UCSD-AML1 (cell line): Measurements from ENCODE around the gene LRP1-AS.
A peak's percentile ranks its signal among the peaks of the same experiment; 100 is the strongest.

Experiments
- DNase-seq: peaks from one replicate; lab custom pipeline; 2025; ENCODE audit not compliant: unreplicated experiment; lab: John Stamatoyannopoulos, UW

LRP1-AS gene

DNA sequence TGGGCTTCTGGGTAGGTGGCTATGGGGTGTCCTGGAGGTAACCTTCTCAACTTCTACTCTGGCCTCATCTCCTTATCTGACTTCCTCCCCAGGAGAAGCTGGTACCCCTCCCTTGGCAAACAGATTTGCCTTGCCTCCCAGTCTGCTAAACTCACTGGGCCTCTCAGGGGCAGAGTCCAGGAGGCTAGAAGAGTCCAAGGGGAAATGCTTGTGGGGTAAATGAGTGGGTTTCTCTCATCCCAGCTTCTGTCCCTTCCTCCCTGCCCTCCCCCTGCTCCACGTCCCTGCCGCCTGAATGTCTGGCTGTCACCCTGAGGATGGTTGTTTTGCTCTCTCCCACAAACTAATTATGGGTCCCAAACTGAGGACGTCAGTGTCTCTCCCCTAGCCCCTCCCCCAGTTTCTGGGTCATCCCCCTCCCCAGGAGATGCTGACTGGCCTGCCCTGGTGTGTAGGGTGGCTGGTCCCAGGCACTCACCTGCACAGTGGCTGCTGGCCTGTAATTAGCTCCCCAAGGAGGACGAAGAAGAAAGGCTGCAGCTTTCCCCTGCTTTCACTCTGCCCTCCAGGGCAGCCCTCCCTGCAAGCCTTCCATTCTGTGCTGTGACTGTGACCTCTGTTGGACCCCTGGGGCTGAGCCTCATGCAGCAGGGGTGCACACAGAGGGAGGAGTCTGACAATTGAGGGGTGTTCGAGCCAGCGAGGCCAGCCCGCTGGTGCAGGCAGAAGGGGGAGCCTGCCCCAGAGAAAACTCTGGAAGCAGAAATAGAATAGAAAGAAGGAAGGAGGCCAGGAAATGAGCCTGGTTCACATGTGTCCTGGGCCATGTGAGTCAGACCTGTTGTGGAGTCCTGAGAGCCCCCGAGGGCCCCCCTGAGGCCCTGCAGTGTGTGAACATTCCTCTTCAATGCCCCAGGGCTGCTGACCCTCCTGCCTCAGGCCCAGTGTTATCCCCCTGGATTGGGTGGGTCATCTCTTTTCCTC is at the start of gene LRP1-AS:
Gene LRP1-AS (minus strand): TSS at position 659 of the 984 bp plus-strand sequence.
- no peak for DNase-seq

DNA sequence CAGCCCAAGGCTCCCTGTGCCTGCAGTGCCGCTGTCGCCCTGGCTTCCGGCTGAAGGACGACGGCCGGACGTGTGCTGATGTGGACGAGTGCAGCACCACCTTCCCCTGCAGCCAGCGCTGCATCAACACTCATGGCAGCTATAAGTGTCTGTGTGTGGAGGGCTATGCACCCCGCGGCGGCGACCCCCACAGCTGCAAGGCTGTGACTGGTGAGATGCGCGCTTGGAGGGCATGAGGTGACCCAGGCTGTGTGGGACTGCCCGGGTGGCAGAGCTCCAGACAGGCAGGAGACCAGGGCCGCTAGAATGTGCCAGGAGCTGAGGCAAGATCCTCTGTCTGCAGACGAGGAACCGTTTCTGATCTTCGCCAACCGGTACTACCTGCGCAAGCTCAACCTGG is 49.5 kb upstream of the LRP1-AS start:
- peak; percentile 24 for DNase-seq

DNA sequence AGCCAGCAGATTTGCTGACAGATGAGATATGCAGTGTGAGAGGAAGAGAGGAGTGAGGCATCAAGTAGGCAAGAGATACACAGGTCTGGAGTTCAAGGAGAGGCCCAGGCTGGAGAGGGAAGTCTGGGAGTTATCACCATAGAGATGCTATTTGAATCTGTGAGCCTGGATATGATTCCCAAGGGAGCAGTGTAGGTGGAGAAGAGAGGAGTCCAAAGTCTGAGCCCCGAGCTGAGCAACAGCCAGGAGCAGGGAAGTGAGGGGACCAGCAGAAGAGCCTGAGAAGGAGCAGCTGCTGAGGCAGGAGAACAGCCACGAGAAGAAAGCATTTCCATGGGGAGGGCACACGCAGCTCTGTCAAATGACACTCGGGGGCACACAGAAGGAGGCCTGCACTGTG is 49.0 kb upstream of the LRP1-AS start:
- DNase-seq = no peak

DNA sequence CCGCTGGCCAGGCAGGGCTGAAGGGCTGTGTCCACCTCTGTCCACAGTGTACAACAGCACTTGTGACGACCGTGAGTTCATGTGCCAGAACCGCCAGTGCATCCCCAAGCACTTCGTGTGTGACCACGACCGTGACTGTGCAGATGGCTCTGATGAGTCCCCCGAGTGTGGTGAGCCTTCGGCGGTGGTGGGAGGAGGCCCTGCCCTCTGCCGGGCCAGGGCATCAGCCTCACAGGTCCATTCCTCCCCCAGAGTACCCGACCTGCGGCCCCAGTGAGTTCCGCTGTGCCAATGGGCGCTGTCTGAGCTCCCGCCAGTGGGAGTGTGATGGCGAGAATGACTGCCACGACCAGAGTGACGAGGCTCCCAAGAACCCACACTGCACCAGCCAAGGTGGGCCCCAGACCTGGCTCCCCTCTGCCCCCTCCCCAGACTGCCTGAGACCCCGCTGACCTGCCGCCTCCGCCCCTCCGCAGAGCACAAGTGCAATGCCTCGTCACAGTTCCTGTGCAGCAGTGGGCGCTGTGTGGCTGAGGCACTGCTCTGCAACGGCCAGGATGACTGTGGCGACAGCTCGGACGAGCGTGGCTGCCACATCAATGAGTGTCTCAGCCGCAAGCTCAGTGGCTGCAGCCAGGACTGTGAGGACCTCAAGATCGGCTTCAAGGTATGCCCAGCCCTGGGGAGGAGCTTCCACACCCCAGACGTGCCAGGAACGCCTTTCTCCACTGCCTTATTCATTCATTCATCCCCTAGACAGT is 48.4 kb upstream of the LRP1-AS start:
- DNase-seq = peak; percentile 61

DNA sequence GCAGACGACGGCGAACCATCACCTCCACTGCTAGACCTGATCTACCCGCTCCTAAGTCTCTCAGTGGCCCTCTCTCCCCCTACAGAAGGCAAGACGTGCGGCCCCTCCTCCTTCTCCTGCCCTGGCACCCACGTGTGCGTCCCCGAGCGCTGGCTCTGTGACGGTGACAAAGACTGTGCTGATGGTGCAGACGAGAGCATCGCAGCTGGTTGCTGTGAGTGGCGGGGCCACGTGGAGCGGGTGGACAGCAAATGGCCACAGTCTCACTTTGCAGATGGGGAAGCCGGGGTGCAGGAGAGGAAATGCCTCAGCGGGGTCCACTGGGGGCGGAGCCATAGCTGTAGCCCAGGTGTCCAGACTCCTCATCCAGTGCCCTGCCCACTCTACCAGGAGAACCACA is 47.8 kb upstream of the LRP1-AS start:
- no peak for DNase-seq

DNA sequence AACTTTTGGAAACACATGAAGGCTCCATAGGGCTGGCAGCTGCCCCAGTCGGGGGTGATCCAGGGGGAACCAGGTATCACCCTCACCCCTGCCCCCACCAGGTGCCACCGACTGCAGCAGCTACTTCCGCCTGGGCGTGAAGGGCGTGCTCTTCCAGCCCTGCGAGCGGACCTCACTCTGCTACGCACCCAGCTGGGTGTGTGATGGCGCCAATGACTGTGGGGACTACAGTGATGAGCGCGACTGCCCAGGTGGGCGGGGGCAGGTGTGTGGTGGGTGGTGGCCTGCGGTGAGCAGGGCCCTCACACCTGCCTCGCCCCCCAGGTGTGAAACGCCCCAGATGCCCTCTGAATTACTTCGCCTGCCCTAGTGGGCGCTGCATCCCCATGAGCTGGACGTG is 46.8 kb upstream of the LRP1-AS start:
- no peak for DNase-seq

DNA sequence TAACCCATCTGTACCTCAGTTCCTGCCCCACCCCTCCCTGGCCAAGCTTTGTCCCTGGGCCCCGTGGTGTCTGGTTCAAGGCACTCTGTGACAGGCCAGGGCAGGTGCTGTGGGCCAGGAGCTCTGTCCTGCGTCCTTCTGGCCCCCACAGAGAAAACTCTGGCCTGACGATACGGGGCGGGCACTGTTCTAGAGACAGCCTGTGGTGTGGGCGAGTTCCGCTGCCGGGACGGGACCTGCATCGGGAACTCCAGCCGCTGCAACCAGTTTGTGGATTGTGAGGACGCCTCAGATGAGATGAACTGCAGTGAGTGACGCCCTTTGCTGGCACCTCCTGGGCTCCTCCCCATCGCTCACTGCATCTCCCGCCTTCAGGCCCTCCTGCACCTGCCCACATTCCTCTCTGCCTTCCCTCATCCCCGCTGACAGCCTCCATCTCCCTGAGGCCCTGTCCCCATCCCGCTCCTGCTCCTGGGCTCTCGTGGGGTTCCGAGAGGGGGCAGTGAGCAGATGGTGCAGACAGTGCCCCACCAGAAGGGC is 46.4 kb upstream of the LRP1-AS start:
- DNase-seq = no peak

DNA sequence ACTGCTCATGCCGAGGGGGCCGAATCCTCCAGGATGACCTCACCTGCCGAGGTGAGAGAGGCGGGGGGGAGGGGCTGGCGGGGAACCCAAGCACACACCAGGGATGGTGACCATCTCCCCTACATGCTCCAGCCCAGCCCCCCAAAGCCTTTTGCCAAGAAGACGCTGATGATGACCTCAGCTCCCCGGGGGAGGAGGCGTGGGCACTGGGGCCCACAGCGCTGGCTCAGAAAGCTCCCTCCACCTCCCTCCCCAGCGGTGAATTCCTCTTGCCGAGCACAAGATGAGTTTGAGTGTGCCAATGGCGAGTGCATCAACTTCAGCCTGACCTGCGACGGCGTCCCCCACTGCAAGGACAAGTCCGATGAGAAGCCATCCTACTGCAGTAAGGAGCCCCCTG is 45.5 kb upstream of the LRP1-AS start:
- DNase-seq = no peak

DNA sequence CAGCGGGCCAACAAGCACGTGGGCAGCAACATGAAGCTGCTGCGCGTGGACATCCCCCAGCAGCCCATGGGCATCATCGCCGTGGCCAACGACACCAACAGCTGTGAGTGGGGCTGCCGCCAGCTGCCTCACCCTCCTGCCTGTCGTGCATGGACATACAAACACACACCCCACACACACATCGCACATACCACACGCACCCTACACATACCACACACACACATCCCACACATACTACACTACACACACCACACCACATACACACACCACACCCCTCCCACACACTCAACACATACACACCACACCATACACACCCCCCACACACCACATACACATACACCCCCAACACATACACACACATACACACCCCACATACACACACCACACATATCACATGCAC is 44.0 kb upstream of the LRP1-AS start:
- DNase-seq = no peak

DNA sequence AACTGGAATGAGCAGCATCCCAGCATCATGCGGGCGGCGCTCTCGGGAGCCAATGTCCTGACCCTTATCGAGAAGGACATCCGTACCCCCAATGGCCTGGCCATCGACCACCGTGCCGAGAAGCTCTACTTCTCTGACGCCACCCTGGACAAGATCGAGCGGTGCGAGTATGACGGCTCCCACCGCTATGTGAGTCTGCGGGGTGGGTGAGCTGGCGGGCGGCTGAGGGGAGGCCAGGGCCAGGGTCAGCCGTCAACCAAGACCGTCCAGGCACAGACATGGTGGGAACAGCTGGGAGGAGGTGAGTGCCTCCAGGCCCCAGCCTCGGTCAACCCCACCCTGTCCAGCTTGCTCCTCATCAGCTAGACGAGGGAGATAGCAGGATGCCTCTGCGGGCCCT is 43.4 kb upstream of the LRP1-AS start:
- DNase-seq = no peak

DNA sequence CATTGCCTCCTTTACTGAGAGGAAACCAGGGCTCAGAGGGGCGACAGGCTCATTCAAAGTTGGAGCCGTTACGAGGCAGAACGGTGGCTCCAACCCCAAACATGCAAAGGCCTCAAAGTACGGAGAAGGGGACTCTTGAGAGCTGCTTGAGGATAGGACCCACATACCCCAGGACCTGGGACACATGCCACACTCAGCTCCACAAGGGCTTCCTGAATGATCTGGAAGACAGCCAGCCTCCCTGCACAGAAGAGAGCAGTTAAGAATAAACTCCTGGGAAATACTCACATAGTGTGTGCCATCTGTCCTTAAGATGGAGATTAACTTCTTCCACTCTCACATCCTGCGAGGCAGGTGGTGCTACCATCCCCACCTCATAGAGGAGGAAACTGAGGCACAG is 42.6 kb upstream of the LRP1-AS start:
- no peak for DNase-seq

DNA sequence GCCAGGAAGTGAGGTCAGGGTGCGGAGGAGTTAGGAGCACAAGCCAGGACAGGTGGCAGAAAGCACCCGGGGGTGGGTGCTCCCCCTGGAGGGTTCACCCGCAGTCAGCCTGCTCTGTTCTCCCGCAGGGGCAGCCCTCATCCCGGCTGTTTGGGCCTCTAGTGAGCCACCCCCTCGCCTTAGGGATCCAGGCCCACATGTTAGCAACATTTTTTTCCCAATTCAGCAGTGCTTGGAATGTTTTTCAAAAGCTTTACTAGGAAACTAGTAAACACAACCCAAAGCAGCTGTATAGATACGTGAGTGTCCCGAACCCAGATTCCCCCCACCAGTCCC is 40.6 kb upstream of the LRP1-AS start:
- DNase-seq = no peak

DNA sequence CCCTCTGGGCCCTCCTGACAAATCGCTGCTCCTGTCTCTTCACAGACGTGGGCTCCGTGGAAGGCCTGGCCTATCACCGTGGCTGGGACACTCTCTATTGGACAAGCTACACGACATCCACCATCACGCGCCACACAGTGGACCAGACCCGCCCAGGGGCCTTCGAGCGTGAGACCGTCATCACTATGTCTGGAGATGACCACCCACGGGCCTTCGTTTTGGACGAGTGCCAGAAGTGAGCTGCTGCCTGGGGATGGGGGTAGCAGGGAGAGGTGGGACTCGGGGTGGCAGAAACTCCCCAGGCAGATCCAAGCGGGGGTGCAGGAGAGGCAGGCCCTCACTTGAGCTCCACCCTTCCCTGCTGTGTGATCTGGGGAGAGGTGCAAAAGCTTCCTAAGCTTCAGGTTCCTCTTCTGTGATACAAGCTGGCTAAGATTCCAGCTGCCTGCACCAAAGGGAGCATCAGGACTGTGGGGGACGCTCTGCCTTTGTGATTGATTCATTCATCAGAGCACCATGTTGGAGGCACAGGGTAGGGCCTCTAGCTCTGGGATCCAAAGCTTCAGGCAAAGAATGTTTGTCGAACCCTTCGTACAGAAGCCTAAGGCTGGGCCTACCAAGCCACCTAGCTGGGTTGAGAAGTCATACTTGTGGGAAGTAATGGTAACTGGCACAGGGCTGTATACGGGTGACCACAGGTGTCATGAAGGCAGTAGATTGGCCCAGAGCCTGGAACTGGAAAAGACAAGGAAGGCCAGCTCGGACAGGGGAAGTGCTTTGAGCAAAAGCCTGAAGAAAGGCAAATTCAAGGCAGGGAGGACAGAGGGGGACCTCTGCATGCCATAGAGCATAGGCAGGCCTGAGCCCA is 40.0 kb upstream of the LRP1-AS start:
- no peak for DNase-seq

DNA sequence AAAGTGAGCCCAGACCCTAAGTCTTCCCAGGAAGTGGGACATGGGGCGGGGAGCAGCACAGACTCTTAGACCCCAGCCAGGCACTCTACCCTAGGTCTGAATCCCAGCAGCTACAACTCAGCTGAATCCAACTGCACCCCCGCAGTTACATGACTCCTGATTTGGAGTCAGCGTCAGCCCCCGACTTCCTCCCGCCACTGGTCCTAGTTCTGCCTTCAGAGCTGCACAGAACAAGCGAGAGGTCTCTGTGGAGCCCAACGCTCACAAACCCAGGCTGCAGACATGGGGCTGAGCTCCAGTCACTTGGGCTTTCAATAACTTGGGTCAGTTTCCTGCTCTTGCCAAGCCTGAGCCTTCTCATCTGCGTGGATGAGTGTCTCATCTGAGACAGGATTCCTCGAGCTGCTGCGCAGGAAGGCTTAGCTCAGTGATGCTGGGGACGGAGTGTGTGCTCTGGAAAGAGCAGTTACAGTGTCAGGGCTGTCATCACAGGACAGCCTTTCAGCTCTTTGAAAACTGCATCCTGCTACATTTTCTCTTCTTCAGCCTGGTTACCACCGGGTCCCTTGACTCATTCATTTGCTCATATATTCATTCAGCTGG is 38.6 kb upstream of the LRP1-AS start:
- no peak for DNase-seq

DNA sequence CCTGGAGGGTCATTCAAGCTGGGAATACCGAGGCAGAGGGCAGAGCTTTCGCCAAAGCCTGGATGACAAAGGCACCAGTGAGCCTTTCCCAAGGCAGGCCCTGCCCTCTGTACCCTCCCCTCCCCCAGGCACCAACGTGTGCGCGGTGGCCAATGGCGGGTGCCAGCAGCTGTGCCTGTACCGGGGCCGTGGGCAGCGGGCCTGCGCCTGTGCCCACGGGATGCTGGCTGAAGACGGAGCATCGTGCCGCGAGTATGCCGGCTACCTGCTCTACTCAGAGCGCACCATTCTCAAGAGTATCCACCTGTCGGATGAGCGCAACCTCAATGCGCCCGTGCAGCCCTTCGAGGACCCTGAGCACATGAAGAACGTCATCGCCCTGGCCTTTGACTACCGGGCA is 38.0 kb upstream of the LRP1-AS start:
- DNase-seq = no peak

DNA sequence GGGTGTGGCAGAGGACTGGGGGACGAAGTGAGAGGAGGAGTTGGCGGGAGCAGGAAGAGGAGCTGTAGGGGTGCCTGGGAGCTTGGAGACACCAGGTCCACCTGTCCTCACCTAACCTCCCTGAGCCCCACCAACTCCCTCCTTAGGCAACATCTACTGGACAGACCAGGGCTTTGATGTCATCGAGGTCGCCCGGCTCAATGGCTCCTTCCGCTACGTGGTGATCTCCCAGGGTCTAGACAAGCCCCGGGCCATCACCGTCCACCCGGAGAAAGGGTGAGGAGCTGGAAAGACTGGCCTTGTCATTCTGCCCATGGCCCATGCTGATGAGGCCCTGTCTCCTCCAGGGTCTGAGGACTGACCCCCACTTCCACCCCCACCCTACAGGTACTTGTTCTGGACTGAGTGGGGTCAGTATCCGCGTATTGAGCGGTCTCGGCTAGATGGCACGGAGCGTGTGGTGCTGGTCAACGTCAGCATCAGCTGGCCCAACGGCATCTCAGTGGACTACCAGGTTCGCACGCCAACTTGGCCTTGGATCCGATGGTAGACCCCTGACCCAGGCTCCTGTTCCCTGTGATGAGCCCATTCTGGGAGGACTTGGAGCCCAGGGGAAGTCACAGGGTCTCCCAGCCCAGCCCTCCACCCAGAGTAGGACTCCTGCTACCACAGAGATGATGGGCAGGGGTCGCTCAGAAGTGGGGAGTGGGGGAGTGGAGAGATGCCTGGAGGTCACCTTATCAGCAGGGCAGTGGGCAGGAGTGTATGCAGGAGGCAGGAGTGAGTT is 36.7 kb upstream of the LRP1-AS start:
- no peak for DNase-seq

DNA sequence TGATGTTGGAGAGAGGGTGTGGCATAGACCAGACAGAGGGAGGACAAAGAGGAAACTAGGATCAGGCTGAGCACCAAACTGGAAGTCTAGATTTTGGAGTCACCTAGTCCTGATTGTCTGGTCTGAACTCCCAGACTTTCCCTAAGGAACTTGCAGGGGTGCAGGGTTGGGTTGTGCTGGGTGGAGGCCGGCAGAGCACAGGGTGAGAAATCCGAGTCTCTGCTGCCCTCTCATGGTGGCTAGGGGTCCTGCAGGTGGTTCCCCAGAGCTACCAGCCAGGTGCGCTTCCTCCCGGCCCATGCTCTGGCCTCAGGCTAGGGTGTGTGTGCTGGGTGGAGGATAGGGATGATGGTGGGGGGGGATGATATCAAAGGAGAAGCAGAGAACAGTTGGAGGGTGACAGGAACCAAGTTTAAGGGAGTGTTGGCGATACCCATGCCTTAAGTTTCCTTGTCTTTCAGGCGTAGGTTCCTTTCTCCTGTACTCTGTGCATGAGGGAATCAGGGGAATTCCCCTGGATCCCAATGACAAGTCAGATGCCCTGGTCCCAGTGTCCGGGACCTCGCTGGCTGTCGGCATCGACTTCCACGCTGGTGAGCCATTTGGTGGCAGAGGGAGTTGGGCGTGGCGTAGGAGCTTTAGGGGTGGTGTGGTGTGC is 35.6 kb upstream of the LRP1-AS start:
- peak; percentile 64 for DNase-seq

DNA sequence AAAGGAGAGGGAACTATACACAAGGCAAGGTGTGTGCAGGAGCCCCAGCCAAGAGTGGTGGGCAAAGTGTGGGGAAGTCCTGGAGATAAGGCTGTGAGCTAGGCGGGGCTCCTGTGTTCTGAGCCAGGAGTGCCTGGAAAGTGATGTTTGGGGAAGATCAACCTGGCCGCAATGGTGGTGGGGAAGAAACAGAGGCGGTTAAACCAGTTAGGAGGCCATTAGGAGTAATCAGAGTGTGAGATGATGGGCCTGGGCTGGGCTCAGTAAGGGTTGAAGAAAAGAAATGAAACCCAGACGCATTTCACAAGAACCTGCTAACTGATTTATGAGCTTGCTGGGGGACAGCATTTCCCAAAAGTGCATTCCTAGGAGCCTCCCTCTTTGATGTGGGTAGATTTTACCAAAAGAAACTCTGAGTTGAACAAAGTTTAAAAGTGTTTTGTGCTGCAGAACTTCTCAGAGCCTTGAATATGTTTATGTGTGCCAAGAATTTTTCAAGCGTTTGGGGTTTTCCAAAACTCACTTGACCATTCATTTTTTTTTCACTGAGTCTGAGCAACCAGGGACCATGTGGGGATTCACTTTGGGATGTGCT is 34.2 kb upstream of the LRP1-AS start:
- no peak for DNase-seq

DNA sequence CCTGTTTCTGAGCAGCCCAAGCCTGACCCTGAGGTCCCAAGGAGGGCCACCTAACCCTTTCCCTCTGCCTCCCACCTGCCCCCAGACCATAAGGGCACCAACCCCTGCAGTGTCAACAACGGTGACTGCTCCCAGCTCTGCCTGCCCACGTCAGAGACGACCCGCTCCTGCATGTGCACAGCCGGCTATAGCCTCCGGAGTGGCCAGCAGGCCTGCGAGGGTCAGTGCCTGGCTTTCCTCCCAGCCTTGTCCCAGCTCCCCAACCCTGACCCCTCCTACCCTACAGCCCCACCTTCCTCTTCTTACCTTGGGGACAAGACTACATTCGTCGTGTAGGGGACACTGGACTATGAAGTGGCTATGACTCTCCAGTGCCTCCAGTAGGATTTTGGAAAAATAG is 33.7 kb upstream of the LRP1-AS start:
- DNase-seq = no peak
